C1 segment of cervical spinal cord (tissue), 14 donors: ENCODE data around the gene HIVEP3.
A peak's percentile ranks its signal among the peaks of the same experiment; 100 is the strongest.

ENCODE experiments used
- DNase-seq, 14 donors: peaks; one replicate each; lab custom pipeline; 2025; lab: John Stamatoyannopoulos, UW

The HIVEP3 gene

DNA sequence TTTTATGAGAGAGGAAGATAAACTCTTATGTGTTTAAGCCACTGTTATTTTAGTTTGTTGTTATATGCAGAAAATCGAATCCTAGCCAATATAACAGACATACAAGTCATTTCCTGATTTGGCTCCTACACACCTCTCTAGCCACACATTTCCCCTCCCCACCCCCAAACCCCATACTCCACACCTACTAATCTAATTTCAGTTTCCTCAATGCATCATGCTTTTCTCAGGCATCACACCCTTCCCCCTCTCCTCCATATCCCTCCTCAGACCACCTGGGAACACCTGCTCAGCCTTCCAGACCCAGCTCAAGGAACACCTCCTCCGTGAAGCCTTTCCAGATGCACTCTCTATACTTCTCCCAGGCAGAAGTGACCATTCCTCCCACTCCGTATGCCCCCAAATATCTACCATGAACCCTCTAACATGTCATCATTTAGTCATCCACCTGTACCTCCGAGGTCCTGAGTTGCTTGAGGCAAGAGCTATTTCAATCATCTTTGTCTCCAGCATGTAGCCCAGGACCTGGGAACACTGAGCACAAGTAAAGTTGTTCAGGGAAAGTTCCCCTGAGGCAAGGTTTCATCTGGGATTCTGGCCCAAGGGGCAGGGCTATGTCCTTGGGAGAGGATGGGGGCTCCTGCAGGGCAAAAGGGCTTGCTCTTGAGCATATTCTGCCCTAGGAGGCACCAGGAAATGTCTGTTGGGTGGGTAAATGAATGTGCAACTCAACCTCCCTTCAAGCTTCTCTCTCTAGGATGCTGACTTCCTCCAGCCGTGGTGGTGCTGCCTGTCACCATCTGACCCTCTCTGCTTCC, 126.8 kb downstream of the HIVEP3 start:
- DNase-seq: no peak

DNA sequence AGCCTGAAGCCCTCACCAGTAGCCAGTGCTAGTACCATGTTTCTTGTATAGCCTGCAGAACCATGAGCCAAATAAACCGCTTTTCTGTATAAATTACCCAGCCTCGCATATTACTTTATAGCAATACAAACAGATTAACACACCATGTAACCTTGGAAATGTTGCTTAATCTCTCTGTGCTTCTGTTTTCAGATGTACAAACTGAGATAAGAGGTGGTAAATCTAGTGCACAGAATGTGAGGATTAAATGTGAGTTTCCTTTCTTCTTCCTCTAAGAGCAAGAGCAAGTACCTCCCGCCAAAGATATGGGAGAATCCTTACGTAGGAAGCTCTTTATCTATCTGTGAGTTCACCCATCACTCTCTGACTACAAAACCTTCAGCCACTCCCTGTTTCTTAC, 128.4 kb downstream of the HIVEP3 start:
- no peak for DNase-seq

- no peak for DNase-seq
Measured at GRCh38 chr1:41789661-41790330, 128.9 kb downstream of the HIVEP3 start.

- no peak for DNase-seq
Measured at GRCh38 chr1:41788427-41788826, 130.3 kb downstream of the HIVEP3 start.

DNA sequence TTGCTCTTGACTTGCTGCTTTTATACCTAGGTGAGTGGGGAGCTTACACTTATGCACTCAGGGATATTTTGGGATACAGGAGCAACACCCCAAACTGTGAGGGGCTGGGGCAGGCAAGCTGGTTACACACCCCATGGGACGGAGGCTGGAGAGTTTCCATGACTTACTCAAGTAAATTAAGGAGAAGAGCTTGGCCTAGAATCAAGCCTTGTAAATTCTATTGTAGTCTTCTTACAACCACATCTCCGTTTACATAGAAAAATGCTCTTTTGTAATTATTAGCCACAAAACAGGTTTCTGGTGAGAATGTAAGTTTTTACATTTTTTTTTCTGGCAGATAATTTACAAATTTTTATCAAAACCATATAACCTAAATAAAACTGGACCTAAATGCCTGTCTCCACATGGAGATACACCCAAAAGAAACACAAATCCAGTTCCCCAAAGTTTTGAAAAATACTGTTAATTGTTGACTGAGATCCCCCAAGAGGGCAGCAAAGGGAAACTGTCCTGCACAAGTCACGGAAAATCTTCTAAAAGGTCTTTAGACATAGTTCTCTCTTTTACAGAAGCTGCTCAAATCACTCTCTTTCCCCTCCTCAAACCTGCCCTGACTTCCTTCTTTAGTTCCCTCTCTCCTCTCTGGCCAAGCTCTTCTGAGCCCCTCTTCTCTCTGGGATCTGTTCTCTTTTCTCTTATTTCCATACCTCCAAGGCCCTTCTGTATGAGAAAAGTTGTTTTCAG, 134.0 kb downstream of the HIVEP3 start:
- no peak for DNase-seq

DNA sequence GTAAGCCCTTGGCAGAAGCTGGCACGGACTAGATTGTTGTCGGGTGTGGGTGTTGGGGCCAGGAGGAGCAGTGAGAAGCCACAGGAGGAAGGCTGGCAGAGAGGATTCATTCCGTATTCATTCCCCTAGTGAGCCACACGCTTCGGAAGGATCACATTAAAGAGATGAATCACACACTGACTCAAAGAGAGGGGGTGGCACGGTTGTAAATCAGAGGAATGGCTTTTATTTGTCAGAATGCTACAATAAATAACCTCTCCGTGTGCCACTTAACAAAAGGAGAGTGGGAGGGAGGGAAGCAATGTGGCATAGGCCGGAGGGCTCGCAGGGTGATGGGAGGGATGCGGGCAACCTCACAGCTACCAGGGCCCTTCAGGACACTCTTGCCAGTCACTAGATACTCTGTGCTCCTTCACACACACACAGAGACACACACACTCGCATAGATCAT, 135.5 kb downstream of the HIVEP3 start:
- DNase-seq: peak in 4 of 14 donors; percentile 41 to 61 (median 50)

GRCh38 chr1:41780916-41781315, 137.8 kb downstream of the HIVEP3 start:
- DNase-seq: no peak

GRCh38 chr1:41780322-41780721, 138.4 kb downstream of the HIVEP3 start:
- DNase-seq: no peak

DNA sequence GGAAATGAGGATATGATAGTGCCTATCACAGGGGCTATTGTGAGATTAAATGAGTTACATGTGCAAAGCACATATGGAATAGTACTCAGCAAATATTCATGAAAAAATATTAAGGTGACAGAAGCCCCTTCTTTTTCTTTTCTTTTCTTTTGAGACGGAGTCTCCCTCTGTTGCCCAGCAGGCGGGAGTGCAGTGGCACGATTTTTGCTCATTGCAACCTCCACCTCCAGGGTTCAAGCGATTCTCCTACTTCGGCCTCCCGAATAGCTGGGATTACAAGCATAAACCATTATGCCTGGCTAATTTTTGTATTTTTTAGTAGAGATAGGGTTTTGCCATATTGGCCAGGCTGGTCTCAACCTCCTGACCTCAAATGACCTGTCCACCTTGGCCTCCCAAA, 139.4 kb downstream of the HIVEP3 start:
- DNase-seq: no peak

DNA sequence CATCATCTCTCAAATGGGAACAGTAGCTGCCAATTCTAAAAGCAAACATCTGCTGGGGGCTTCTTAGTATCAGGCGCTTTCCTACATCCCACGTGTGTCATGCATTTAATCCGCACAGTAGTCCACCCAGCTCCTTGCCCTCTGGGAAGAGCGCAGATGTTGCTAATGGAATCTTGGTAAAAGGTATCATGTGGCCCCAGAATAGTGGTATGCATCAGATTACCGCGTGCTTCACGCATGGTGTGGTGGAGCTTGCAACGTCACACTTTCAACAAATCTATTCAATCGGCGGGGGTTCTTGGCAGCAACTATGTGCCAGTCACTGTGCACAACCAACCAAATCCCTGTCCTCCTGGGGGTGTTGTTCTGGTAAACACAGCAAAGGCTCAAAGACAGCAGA, 141.0 kb downstream of the HIVEP3 start:
- no peak for DNase-seq

GRCh38 chr1:41776891-41777441, 141.8 kb downstream of the HIVEP3 start:
- peak in 13 of 14 donors; percentile 40 to 92 (median 84) for DNase-seq

- DNase-seq: peak in 3 of 14 donors; percentile 31 to 34 (median 32)
Measured at GRCh38 chr1:41775956-41776585, 142.7 kb downstream of the HIVEP3 start.

DNA sequence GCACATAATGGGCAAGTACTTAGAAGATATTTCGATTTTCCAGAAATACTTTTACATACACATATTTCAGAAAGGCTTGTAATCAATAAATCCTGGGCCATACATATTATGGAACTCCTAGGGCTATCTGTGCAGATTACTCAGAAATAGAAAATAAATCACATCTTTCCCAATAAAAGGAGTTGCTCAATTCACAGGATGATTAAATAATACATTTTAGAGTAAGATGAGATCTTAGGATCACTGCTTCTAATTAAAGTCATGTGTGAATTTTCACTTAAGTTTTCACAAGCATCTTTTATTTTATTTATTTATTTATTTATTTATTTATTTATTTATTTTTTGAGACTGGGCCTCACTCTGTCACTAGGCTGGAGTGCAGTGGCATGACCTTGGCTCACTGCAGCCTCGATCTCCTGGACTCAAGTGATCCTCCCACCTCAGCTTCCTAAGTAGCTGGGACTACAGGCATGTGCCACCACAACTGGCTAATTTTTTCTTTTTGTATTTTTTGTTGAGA, 144.2 kb downstream of the HIVEP3 start:
- DNase-seq: no peak

- peak in 1 of 14 donors; percentile 39 for DNase-seq
Measured at GRCh38 chr1:41773842-41774241, 144.9 kb downstream of the HIVEP3 start.

DNA sequence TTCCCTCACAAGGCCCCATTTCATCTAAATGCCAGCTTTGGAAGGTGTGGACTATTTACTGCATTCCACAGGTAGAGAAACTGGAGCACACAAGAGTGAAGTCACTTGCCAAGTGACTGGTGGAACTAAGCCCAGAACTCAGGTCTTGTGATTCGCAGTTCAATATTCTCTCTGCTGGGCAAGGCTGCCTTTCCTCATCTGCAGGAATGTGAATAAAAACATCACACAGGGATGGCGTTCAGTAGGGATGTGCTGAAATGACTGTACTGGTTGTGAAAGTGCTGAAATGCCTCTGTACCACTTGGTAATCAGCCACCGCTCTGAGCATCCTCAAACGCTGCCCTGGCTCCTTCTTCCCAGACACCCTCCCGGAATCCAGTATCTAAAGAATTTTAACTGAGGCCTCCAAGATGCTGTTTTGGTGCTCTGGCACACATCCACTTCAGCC, 145.6 kb downstream of the HIVEP3 start:
- DNase-seq: peak in 1 of 14 donors; percentile 13

- peak in 1 of 14 donors; percentile 12 for DNase-seq
Measured at GRCh38 chr1:41769068-41769467, 149.7 kb downstream of the HIVEP3 start.

- peak in 2 of 14 donors; percentile 31 to 32 for DNase-seq
Measured at GRCh38 chr1:41768583-41768982, 150.1 kb downstream of the HIVEP3 start.

- DNase-seq: no peak
Measured at GRCh38 chr1:41767534-41768525, 150.9 kb downstream of the HIVEP3 start.

GRCh38 chr1:41766546-41766945, 152.2 kb downstream of the HIVEP3 start:
- DNase-seq: no peak

- DNase-seq: no peak
Measured at GRCh38 chr1:41766041-41766440, 152.7 kb downstream of the HIVEP3 start.
